HepG2 (cell line): ENCODE measurements around the gene PROM2. TPM values are rescaled to one million over a fixed set of nuclear protein-coding genes. Genes with fewer than 3 reads are reported as not detected.

Experiments used
- ATAC-seq: fragments of 200-7000 bp; cut with Tn5 transposase; 3 replicates; pipeline ENCODE4 v1.9.1; 2020; ENCODE audit warnings: mild to moderate bottlenecking, moderate library complexity
- BruUV-seq: library from RNA; stranded (reverse); fragments of 400-500 nt; replicated peaks from 2 replicates; lab custom pipeline; 2021; lab: Mats Ljungman, UMichigan
- CTCF ChIA-PET: fragments of 300-600 bp; formaldehyde crosslinking; extraction: SDS; loops from one replicate; lab custom pipeline; 2021; ENCODE audit warnings: low total read pairs, inconsistent platforms, low intra/inter-chr PET ratio; lab: Yijun Ruan, JAX
- POLR2A ChIA-PET: fragments of 350-600 bp; sonication (Branson Sonifier 250); formaldehyde crosslinking; loops from one replicate; lab custom pipeline; 2020; ENCODE audit warnings: antibody characterized with exemption, inconsistent platforms; lab: Yijun Ruan, JAX
- DNase-seq: peaks from one replicate; pipeline ENCODE4 v3.0.0-alpha.2; 2015; ENCODE audit warnings: low spot score
- FAIRE-seq: peaks from 3 replicates; lab custom pipeline; 2011; peaks lifted over from hg19 to GRCh38; lab: Jason Lieb, UNC
- H2AFZ ChIP-seq: one replicate; pipeline ENCODE4 v1.6.1; 2011; ENCODE audit warnings: low read length, inconsistent platforms
- H3K27ac ChIP-seq: fragments of 300-600 bp; 3 replicates; pipeline ENCODE4 v1.8.0; 2011; ENCODE audit warnings: mixed run types, mild to moderate bottlenecking, mixed read lengths, low read length, inconsistent platforms; ENCODE audit not compliant: insufficient read depth; ENCODE audit errors: extremely low read length
- H3K27me3 ChIP-seq, 2 experiments: fragments of 200-600 bp in 1 of 2; 2 replicates in 1 of 2; 3 replicates in 1 of 2; pipeline versions ENCODE4 v1.6.0 to v1.8.0; 2011; ENCODE audit warnings: low read length in 2 of 2, mild to moderate bottlenecking in 2 of 2, moderate library complexity in 2 of 2, inconsistent platforms in 1 of 2; ENCODE audit not compliant: insufficient read depth in 2 of 2, control insufficient read depth in 1 of 2
- H3K36me3 ChIP-seq, 2 experiments: fragments of 200-600 bp in 1 of 2; replicated peaks in 1 of 2; 2 replicates in 1 of 2; 3 replicates in 1 of 2; pipeline versions ENCODE4 v1.5.1 to v1.8.0; 2011; ENCODE audit warnings: low read length in 2 of 2, inconsistent platforms in 1 of 2; ENCODE audit not compliant: insufficient read depth in 2 of 2, control insufficient read depth in 1 of 2
- H3K4me1 ChIP-seq: 2 replicates; pipeline ENCODE4 v1.5.1; 2012; ENCODE audit warnings: low read length, inconsistent platforms; ENCODE audit not compliant: insufficient read depth
- H3K4me2 ChIP-seq: 2 replicates; pipeline ENCODE4 v1.6.0; 2011; ENCODE audit warnings: low read depth, low read length, inconsistent platforms
- H3K4me3 ChIP-seq, 3 experiments: fragments of 200-600 bp in 1 of 3; sonication (generic), shearing (Covaris generic) in 1 of 3; replicated peaks in 1 of 3; 2 replicates each; pipeline ENCODE4 v1.5.1; 2011 to 2016; ENCODE audit warnings: low read length in 3 of 3, inconsistent platforms in 2 of 3, low read depth in 2 of 3, mild to moderate bottlenecking in 2 of 3, control low read depth in 1 of 3, mixed read lengths in 1 of 3; ENCODE audit not compliant: insufficient read depth in 1 of 3
- H3K79me2 ChIP-seq: one replicate; pipeline ENCODE4 v1.6.1; 2011; ENCODE audit warnings: low read length, inconsistent platforms; ENCODE audit not compliant: insufficient read depth
- H3K9ac ChIP-seq: 2 replicates; pipeline ENCODE4 v1.6.0; 2011; ENCODE audit warnings: mild to moderate bottlenecking, low read depth, low read length, inconsistent platforms; ENCODE audit not compliant: insufficient read depth
- H3K9me3 ChIP-seq: 2 replicates; pipeline ENCODE4 v1.5.1; 2012; ENCODE audit warnings: mild to moderate bottlenecking, low read length
- H4K20me1 ChIP-seq: 2 replicates; pipeline ENCODE4 v1.6.0; 2011; ENCODE audit warnings: inconsistent platforms, mild to moderate bottlenecking, low read length, moderate library complexity; ENCODE audit not compliant: insufficient read depth
- ATF6 ChIP-seq: sonication (generic); formaldehyde crosslinking; conservative IDR thresholded peaks from 2 replicates; pipeline ENCODE4 v1.4.0; 2020; ENCODE audit warnings: missing genetic modification reagents
- CC2D1A ChIP-seq: sonication (generic); formaldehyde crosslinking; IDR thresholded peaks from 2 replicates; pipeline ENCODE4 v1.8.1; 2023; ENCODE audit warnings: mild to moderate bottlenecking, missing genetic modification reagents
- KAT2B ChIP-seq: fragments of 150-350 bp; IDR thresholded peaks from 2 replicates; pipeline ENCODE4 v1.6.1; 2014; ENCODE audit warnings: low read depth, low read length, borderline replicate concordance
- KMT2A ChIP-seq: sonication (generic); formaldehyde crosslinking; IDR thresholded peaks from 2 replicates; pipeline ENCODE4 v1.4.0; 2020; ENCODE audit warnings: missing genetic modification reagents
- MIER3 ChIP-seq: IDR thresholded peaks from 2 replicates; pipeline ENCODE4 v1.6.1; 2016; ENCODE audit warnings: missing compliant biosample characterization, borderline replicate concordance
- SAFB2 ChIP-seq: sonication (generic); formaldehyde crosslinking; IDR thresholded peaks from 2 replicates; pipeline ENCODE4 v1.5.1; 2020; ENCODE audit warnings: missing genetic modification reagents, low read depth, mild to moderate bottlenecking, borderline replicate concordance
- ZNF275 ChIP-seq: sonication (generic); formaldehyde crosslinking; IDR thresholded peaks from 2 replicates; pipeline ENCODE4 v1.8.0; 2022; ENCODE audit warnings: missing genetic modification reagents, mild to moderate bottlenecking, inconsistent platforms, borderline replicate concordance
- ZNF280B ChIP-seq: sonication (generic); formaldehyde crosslinking; IDR thresholded peaks from 2 replicates; pipeline ENCODE4 v1.5.0; 2020; ENCODE audit warnings: missing genetic modification reagents, mild to moderate bottlenecking, borderline replicate concordance
- ZNF296 ChIP-seq: sonication (generic); formaldehyde crosslinking; conservative IDR thresholded peaks from 2 replicates; pipeline ENCODE4 v1.5.0; 2020; ENCODE audit warnings: mild to moderate bottlenecking, missing genetic modification reagents
- ZSCAN5A ChIP-seq: sonication (generic); formaldehyde crosslinking; IDR thresholded peaks from 2 replicates; pipeline ENCODE4 v1.8.0; 2022; ENCODE audit warnings: mild to moderate bottlenecking, missing genetic modification reagents, borderline replicate concordance
- WGBS: methylation state at CpG from one replicate; pipeline ENCODE4 v1.1.6; 2017; ENCODE audit warnings: low lambda C conversion rate; 5-methylcytosine and 5-hydroxymethylcytosine counted together
- in situ Hi-C: cut with HindIII; loops from 2 replicates; pipeline ENCODE4 v1.10.0; 2017; ENCODE audit warnings: low pct_unique_long_range_greater_than_20kb; ENCODE audit not compliant: extremely low pct_ligation_motif_present
- intact Hi-C: fragments of 100-400 bp; cut with micrococcal nuclease; formaldehyde crosslinking; loops from one replicate; pipeline ENCODE4 v1.10.0; 2022; ENCODE audit not compliant: unreplicated experiment
- polyA plus RNA-seq, 8 experiments: library from polyadenylated mRNA; depleted of rRNA in 3 of 8; stranded (reverse) in 7 of 8; unstranded in 1 of 8; fragments of >200 nt; fragmentation: Illumina TruSeq in 4 of 8; extraction: Trizol in 4 of 8; gene quantifications; 2 replicates each; pipeline versions ENCODE4 v1.2.1 to v1.2.3, GENCODE V29; 2011 to 2016; ENCODE audit warnings: low read depth in 4 of 8, missing spikeins in 1 of 8, mixed read lengths in 1 of 8; ENCODE audit not compliant: insufficient read depth in 1 of 8
- total RNA-seq, 5 experiments: library from RNA; depleted of rRNA; stranded (reverse); fragments of >200 nt; fragmentation: Illumina TruSeq; extraction: Trizol; gene quantifications; 2 replicates each; pipeline ENCODE4 v1.2.3, GENCODE V29; 2016; ENCODE audit warnings: low read depth in 1 of 5

Gene PROM2
- total and polyA plus RNA-seq, 2 of the 13 experiments (the other 11 are each of a cell fraction or from before 2014, with no cell fraction given) = not detected

- no peak overlapping the region for H3K27ac ChIP-seq
- H3K27me3 ChIP-seq = peaks cover 6 to 58% of the 10 kb centered on the region in 2 experiments; a peak in 3 of 5 replicates
- no peaks in the 10 kb centered on the region for H3K9me3 ChIP-seq
- no CpG with 5 or more reads among the region's 4 CpGs for WGBS
- CTCF ChIA-PET = no interaction called here
- intact Hi-C loops = no loop called here
- DNase-seq = no peak
- TF ChIP-seq MIER3 (CRISPR knock-in tag) (no peak), ZNF275 (CRISPR knock-in tag) (no peak), CC2D1A (CRISPR knock-in tag) (no peak), ATF6 (CRISPR knock-in tag) (no peak), KMT2A (no peak), KAT2B (no peak), ZNF280B (CRISPR knock-in tag) (no peak), SAFB2 (CRISPR knock-in tag) (no peak), ZNF296 (no peak), ZSCAN5A (CRISPR knock-in tag) (no peak)
- H4K20me1 ChIP-seq = no peaks in the 10 kb centered on the region; the same call in 1 of the 2 replicates
- no peak overlapping the region for H2AFZ ChIP-seq
- ATAC-seq = no peak
- no peak overlapping the region for H3K4me3 ChIP-seq
- H3K79me2 ChIP-seq = no peaks in the 10 kb centered on the region
- FAIRE-seq = no peak
- in situ Hi-C loops = no loop called here
- BruUV-seq = no TSS peak
- H3K4me2 ChIP-seq = no peak overlapping the region
- H3K36me3 ChIP-seq = no peaks in the 10 kb centered on the region
- POLR2A ChIA-PET = no interaction called here
- H3K4me1 ChIP-seq = peaks cover 15% of the 10 kb centered on the region
- H3K9ac ChIP-seq = no peak overlapping the region
Observed at GRCh38 chr2:95301186-95301585, 26.9 kb downstream of the PROM2 start.
